Measurements from ENCODE around the gene INCENP. TPM values are rescaled to one million over a fixed set of nuclear protein-coding genes. Genes with fewer than 3 reads are reported as not detected.

INCENP gene
- total RNA-seq, 2 donors from 2014 or later: 125 to 142 TPM

GRCh38 chr11:62142921-62143320, 19.1 kb downstream of the INCENP start:
- Mint-ChIP-seq H3K4me3 (no peak overlapping the region), H3K27ac (no peak overlapping the region), H3K9me3 (no peaks in the 10 kb centered on the region), H3K36me3 (ENCODE audit: low read depth) (peaks cover 61% of the 10 kb centered on the region), H3K27me3 (no peaks in the 10 kb centered on the region), H3K4me1 (no peaks in the 10 kb centered on the region)
- ATAC-seq (replicated peaks): no peak

GRCh38 chr11:62143727-62144126, 19.9 kb downstream of the INCENP start:
- Mint-ChIP-seq H3K4me1 (no peaks in the 10 kb centered on the region), H3K9me3 (no peaks in the 10 kb centered on the region), H3K27me3 (no peaks in the 10 kb centered on the region), H3K4me3 (no peak overlapping the region), H3K36me3 (ENCODE audit: low read depth) (peaks cover 63% of the 10 kb centered on the region), H3K27ac (no peak overlapping the region)
- no peak for ATAC-seq (replicated peaks)

- Mint-ChIP-seq H3K36me3 (ENCODE audit: low read depth) (peaks cover 65% of the 10 kb centered on the region), H3K27me3 (no peaks in the 10 kb centered on the region), H3K9me3 (no peaks in the 10 kb centered on the region), H3K27ac (no peak overlapping the region), H3K4me1 (no peaks in the 10 kb centered on the region), H3K4me3 (no peak overlapping the region)
- no peak for ATAC-seq (replicated peaks)
Observed at GRCh38 chr11:62144641-62145255, 20.9 kb downstream of the INCENP start.

GRCh38 chr11:62145261-62145871, 21.6 kb downstream of the INCENP start:
- ATAC-seq (replicated peaks): no peak

GRCh38 chr11:62146476-62147200, 22.8 kb downstream of the INCENP start:
- no peak for ATAC-seq (replicated peaks)
- peaks cover 81% of the 10 kb centered on the region for H3K36me3 Mint-ChIP-seq (ENCODE audit: low read depth)
- H3K27ac Mint-ChIP-seq: no peak overlapping the region
- no peak overlapping the region for H3K4me3 Mint-ChIP-seq
- H3K27me3 Mint-ChIP-seq: no peaks in the 10 kb centered on the region
- no peaks in the 10 kb centered on the region for H3K9me3 Mint-ChIP-seq
- H3K4me1 Mint-ChIP-seq: no peaks in the 10 kb centered on the region

More at GRCh38 chr11:62145261-62145871, 21.6 kb downstream of the INCENP start:
- H3K4me1 Mint-ChIP-seq: no peaks in the 10 kb centered on the region
- H3K4me3 Mint-ChIP-seq: no peak overlapping the region
- H3K27ac Mint-ChIP-seq: no peak overlapping the region
- no peaks in the 10 kb centered on the region for H3K27me3 Mint-ChIP-seq
- H3K9me3 Mint-ChIP-seq: no peaks in the 10 kb centered on the region
- peaks cover 69% of the 10 kb centered on the region for H3K36me3 Mint-ChIP-seq (ENCODE audit: low read depth)

- peaks cover 87% of the 10 kb centered on the region for H3K36me3 Mint-ChIP-seq (ENCODE audit: low read depth)
- H3K9me3 Mint-ChIP-seq: no peaks in the 10 kb centered on the region
- no peaks in the 10 kb centered on the region for H3K27me3 Mint-ChIP-seq
- H3K27ac Mint-ChIP-seq: peak overlapping the region; percentile 48
- no peak overlapping the region for H3K4me3 Mint-ChIP-seq
- ATAC-seq (replicated peaks): no peak
- H3K4me1 Mint-ChIP-seq: no peaks in the 10 kb centered on the region
Observed at GRCh38 chr11:62147545-62147944, 23.7 kb downstream of the INCENP start.

- no peak overlapping the region for H3K27ac Mint-ChIP-seq
- no peak overlapping the region for H3K4me3 Mint-ChIP-seq
- no peaks in the 10 kb centered on the region for H3K4me1 Mint-ChIP-seq
- ATAC-seq (replicated peaks): no peak
- H3K9me3 Mint-ChIP-seq: no peaks in the 10 kb centered on the region
- H3K27me3 Mint-ChIP-seq: no peaks in the 10 kb centered on the region
- peaks cover 90% of the 10 kb centered on the region for H3K36me3 Mint-ChIP-seq (ENCODE audit: low read depth)
Observed at GRCh38 chr11:62148271-62148980, 24.6 kb downstream of the INCENP start.

- Mint-ChIP-seq H3K36me3 (ENCODE audit: low read depth) (peaks cover 87% of the 10 kb centered on the region), H3K4me3 (no peak overlapping the region), H3K9me3 (no peaks in the 10 kb centered on the region), H3K4me1 (no peaks in the 10 kb centered on the region), H3K27me3 (no peaks in the 10 kb centered on the region), H3K27ac (no peak overlapping the region)
- no peak for ATAC-seq (replicated peaks)
Observed at GRCh38 chr11:62149986-62150886, 26.4 kb downstream of the INCENP start.

- ATAC-seq (replicated peaks): no peak
- H3K9me3 Mint-ChIP-seq: no peaks in the 10 kb centered on the region
- H3K27ac Mint-ChIP-seq: no peak overlapping the region
- no peaks in the 10 kb centered on the region for H3K4me1 Mint-ChIP-seq
- H3K4me3 Mint-ChIP-seq: no peak overlapping the region
- no peaks in the 10 kb centered on the region for H3K27me3 Mint-ChIP-seq
- H3K36me3 Mint-ChIP-seq (ENCODE audit: low read depth): peaks cover 79% of the 10 kb centered on the region
Observed at GRCh38 chr11:62150887-62151736, 27.3 kb downstream of the INCENP start.

GRCh38 chr11:62151737-62152102, 27.9 kb downstream of the INCENP start:
- Mint-ChIP-seq H3K4me1 (no peaks in the 10 kb centered on the region), H3K27ac (no peak overlapping the region), H3K4me3 (no peak overlapping the region), H3K36me3 (ENCODE audit: low read depth) (peaks cover 72% of the 10 kb centered on the region), H3K9me3 (no peaks in the 10 kb centered on the region), H3K27me3 (no peaks in the 10 kb centered on the region)
- ATAC-seq (replicated peaks): no peak

- H3K36me3 Mint-ChIP-seq (ENCODE audit: low read depth): peaks cover 65% of the 10 kb centered on the region
- ATAC-seq (replicated peaks): no peak
- H3K9me3 Mint-ChIP-seq: no peaks in the 10 kb centered on the region
- no peaks in the 10 kb centered on the region for H3K4me1 Mint-ChIP-seq
- no peak overlapping the region for H3K27ac Mint-ChIP-seq
- H3K27me3 Mint-ChIP-seq: no peaks in the 10 kb centered on the region
- no peak overlapping the region for H3K4me3 Mint-ChIP-seq
Observed at GRCh38 chr11:62152245-62153086, 28.7 kb downstream of the INCENP start.

GRCh38 chr11:62153087-62153395, 29.2 kb downstream of the INCENP start:
- Mint-ChIP-seq H3K27me3 (no peaks in the 10 kb centered on the region), H3K36me3 (ENCODE audit: low read depth) (peaks cover 59% of the 10 kb centered on the region), H3K4me3 (no peak overlapping the region), H3K4me1 (no peaks in the 10 kb centered on the region), H3K9me3 (no peaks in the 10 kb centered on the region), H3K27ac (no peak overlapping the region)
- ATAC-seq (replicated peaks): no peak

GRCh38 chr11:62153617-62154016, 29.8 kb downstream of the INCENP start:
- Mint-ChIP-seq H3K36me3 (ENCODE audit: low read depth) (peaks cover 56% of the 10 kb centered on the region), H3K4me3 (no peak overlapping the region), H3K27ac (no peak overlapping the region), H3K4me1 (no peaks in the 10 kb centered on the region), H3K27me3 (no peaks in the 10 kb centered on the region), H3K9me3 (no peaks in the 10 kb centered on the region)
- ATAC-seq (replicated peaks): no peak

Data from activated T-helper 17 cell treated with anti-CD3 and anti-CD28 coated beads, Interleukin-2, amount 50 U/mL, for 72 hours (primary cell).